ENCODE results near the gene MYRF. TPM values are rescaled to one million over a fixed set of nuclear protein-coding genes. Genes with fewer than 3 reads are reported as not detected.

The MYRF gene
- total RNA-seq, 2 experiments from 2014 or later, result 0.31 to 0.49 TPM

GRCh38 chr11:61706452-61707400 lies 45.7 kb upstream of the MYRF start:
- CTCF ChIA-PET, result no interaction called here

DNA sequence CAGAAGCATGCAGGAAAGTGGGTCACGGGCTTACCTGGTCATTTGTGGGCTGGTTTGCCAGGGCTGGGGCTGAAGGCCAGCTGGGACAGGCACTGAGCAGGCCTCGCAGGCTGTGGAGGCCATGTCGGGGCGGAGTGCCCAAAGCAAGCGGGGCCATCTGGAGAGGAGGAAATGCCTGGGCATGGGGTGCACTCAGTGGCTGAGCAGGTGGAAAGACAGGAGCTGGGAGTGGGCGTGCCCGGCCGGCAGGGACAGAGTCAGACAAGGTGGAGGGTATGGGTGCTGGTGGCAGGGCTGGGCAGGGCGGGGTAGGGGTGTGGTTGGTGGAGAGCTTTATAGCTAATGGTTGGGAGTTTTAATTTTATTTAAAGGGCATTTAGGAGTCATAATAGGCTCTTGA lies 44.9 kb upstream of the MYRF start:
- Histone ChIP-seq H3K4me1 (ENCODE audit: insufficient read depth, low read length) (peaks cover 4% of the 10 kb centered on the region), H3K4me3 (ENCODE audit: low read length) (no peak overlapping the region), H3K36me3 (ENCODE audit: insufficient read depth, low read length) (no peaks in the 10 kb centered on the region), H3K27me3 (ENCODE audit: control insufficient read depth in 1 of 2, insufficient read depth in 2 of 2, low read length in 2 of 2) (no peaks in the 10 kb centered on the region), H3K27ac (ENCODE audit: low read depth in 1 of 2, low read length in 2 of 2) (no peak overlapping the region), H3K9me3 (ENCODE audit: control insufficient read depth in 1 of 2, insufficient read depth in 1 of 2, low read length in 2 of 2) (no peaks in the 10 kb centered on the region)
- Mint-ChIP-seq H3K27me3 (no peaks in the 10 kb centered on the region), H3K27ac (no peak overlapping the region), H3K9me3 (no peaks in the 10 kb centered on the region), H3K36me3 (ENCODE audit: low read depth) (no peaks in the 10 kb centered on the region), H3K4me1 (ENCODE audit: low read depth) (no peaks in the 10 kb centered on the region), H3K4me3 (no peak overlapping the region)
- ATAC-seq (ENCODE audit: poor library complexity) (no peak), DNase-seq (no peak)
- TF ChIP-seq, protein P1, sequence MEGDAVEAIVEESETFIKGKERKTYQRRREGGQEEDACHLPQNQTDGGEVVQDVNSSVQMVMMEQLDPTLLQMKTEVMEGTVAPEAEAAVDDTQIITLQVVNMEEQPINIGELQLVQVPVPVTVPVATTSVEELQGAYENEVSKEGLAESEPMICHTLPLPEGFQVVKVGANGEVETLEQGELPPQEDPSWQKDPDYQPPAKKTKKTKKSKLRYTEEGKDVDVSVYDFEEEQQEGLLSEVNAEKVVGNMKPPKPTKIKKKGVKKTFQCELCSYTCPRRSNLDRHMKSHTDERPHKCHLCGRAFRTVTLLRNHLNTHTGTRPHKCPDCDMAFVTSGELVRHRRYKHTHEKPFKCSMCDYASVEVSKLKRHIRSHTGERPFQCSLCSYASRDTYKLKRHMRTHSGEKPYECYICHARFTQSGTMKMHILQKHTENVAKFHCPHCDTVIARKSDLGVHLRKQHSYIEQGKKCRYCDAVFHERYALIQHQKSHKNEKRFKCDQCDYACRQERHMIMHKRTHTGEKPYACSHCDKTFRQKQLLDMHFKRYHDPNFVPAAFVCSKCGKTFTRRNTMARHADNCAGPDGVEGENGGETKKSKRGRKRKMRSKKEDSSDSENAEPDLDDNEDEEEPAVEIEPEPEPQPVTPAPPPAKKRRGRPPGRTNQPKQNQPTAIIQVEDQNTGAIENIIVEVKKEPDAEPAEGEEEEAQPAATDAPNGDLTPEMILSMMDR (IDR thresholded peaks at IDR 0.05), result no peak
- intact Hi-C loops (cut with DNase I, micrococcal nuclease), result no loop called here
- ChIA-PET POLR2A (no interaction called here), CTCF (no interaction called here)

More at GRCh38 chr11:61706452-61707400, 45.7 kb upstream of the MYRF start:
- H3K4me1 ChIP-seq (ENCODE audit: insufficient read depth, low read length), result peaks cover 7% of the 10 kb centered on the region
- TF ChIP-seq, protein P1 (IDR thresholded peaks at IDR 0.05), result no peak
- no peaks in the 10 kb centered on the region for H3K4me1 Mint-ChIP-seq (ENCODE audit: low read depth)
- H3K36me3 ChIP-seq (ENCODE audit: insufficient read depth, low read length), result no peaks in the 10 kb centered on the region
- H3K9me3 Mint-ChIP-seq, result no peaks in the 10 kb centered on the region
- H3K27me3 ChIP-seq (ENCODE audit: control insufficient read depth in 1 of 2, insufficient read depth in 2 of 2, low read length in 2 of 2), result no peaks in the 10 kb centered on the region
- DNase-seq, result no peak
- no peaks in the 10 kb centered on the region for H3K36me3 Mint-ChIP-seq (ENCODE audit: low read depth)
- no peak overlapping the region for H3K27ac Mint-ChIP-seq
- no peak overlapping the region for H3K4me3 Mint-ChIP-seq
- POLR2A ChIA-PET, result no interaction called here
- no peak for ATAC-seq (ENCODE audit: poor library complexity)
- H3K4me3 ChIP-seq (ENCODE audit: low read length), result no peak overlapping the region
- H3K27ac ChIP-seq (ENCODE audit: low read depth in 1 of 2, low read length in 2 of 2), result no peak overlapping the region
- H3K9me3 ChIP-seq (ENCODE audit: control insufficient read depth in 1 of 2, insufficient read depth in 1 of 2, low read length in 2 of 2), result no peaks in the 10 kb centered on the region
- intact Hi-C loops (cut with DNase I, micrococcal nuclease), result no loop called here
- H3K27me3 Mint-ChIP-seq, result no peaks in the 10 kb centered on the region

DNA sequence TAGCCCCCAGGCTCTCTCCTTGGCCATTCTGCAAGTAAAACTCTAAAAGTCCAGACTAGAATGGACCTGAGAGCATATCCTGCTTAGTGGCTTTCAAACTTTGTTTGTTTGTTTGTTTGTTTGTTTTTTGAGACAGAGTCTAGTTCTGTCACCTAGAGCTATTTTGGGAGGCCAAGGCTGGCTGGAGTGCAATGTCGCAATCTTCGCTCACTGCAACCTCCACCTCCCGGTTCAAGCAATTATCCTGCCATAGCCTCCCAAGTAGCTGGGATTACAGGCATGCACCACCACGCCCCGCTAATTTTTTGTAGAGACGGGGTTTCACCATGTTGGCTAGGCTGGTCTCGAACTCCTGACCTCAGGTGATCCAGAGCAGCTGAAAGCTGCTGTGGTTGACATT lies 43.3 kb upstream of the MYRF start:
- H3K4me3 Mint-ChIP-seq, result no peak overlapping the region
- H3K27ac ChIP-seq (ENCODE audit: low read depth in 1 of 2, low read length in 2 of 2), result no peak overlapping the region
- H3K36me3 Mint-ChIP-seq (ENCODE audit: low read depth), result no peaks in the 10 kb centered on the region
- no peaks in the 10 kb centered on the region for H3K27me3 ChIP-seq (ENCODE audit: control insufficient read depth in 1 of 2, insufficient read depth in 2 of 2, low read length in 2 of 2)
- no peaks in the 10 kb centered on the region for H3K4me1 ChIP-seq (ENCODE audit: insufficient read depth, low read length)
- H3K4me1 Mint-ChIP-seq (ENCODE audit: low read depth), result no peaks in the 10 kb centered on the region
- no peaks in the 10 kb centered on the region for H3K9me3 ChIP-seq (ENCODE audit: control insufficient read depth in 1 of 2, insufficient read depth in 1 of 2, low read length in 2 of 2)
- no peaks in the 10 kb centered on the region for H3K9me3 Mint-ChIP-seq
- ATAC-seq (ENCODE audit: poor library complexity) (no peak), DNase-seq (no peak)
- ChIA-PET POLR2A (no interaction called here), CTCF (no interaction called here)
- H3K27me3 Mint-ChIP-seq, result no peaks in the 10 kb centered on the region
- intact Hi-C loops (cut with DNase I, micrococcal nuclease), result no loop called here
- no peaks in the 10 kb centered on the region for H3K36me3 ChIP-seq (ENCODE audit: insufficient read depth, low read length)
- TF ChIP-seq, protein P1 (IDR thresholded peaks at IDR 0.05), result no peak
- H3K4me3 ChIP-seq (ENCODE audit: low read length), result no peak overlapping the region
- no peak overlapping the region for H3K27ac Mint-ChIP-seq

Data from CD4-positive, alpha-beta T cell (primary cell).